HG02678 (cell line): ENCODE measurements around the gene VPS11.
"Not testable (repeated sequence)": the region's sequence is repeated elsewhere in the genome, so short reads cannot be mapped to it uniquely, and the experiment has no call there.

Source experiments
- ATAC-seq: cut with Tn5 transposase; IDR thresholded peaks from one replicate; pipeline ENCODE4 v1.9.1; 2021; ENCODE audit warnings: mild to moderate bottlenecking, moderate library complexity; ENCODE audit not compliant: unreplicated experiment

Gene VPS11

DNA sequence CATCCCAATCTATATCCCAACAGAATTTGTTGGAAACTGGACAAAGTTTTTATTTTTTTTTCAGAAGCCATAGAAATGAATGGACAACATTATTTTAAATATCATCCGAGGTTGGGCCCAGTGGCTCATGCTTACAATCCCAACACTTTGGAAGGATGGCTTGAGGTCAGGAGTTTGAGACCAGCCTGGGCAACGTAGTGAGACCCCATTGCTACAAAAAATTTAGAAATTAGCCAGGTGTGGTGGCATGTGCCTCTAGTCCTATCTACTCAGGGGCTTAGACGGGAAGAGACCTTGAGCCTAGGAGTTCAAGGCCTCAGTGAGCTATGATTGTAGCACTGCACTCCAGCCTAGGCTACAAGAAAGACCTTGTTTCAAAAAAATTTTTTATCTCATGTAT is 32.8 kb upstream of the VPS11 start:
- ATAC-seq, result no peak

DNA sequence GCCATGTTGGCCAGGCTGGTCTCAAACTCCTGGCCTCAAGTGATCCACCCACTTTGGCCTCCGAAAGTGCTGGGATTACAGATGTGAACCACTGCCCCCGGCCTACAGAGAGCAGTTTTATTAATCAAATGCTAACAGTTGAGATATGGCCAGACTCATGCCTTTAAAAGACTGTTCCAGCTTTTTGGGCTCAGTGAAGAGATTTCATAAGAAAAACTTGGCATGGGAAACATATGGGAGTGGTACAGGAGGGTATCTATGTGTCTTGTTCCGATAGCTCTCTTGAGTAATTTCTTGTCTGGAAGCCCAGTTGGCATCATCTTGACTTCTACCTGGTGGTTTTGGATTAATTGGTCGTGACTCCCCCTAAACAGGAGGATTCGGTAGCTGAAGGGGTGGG is 28.7 kb upstream of the VPS11 start:
- ATAC-seq, result no peak

DNA sequence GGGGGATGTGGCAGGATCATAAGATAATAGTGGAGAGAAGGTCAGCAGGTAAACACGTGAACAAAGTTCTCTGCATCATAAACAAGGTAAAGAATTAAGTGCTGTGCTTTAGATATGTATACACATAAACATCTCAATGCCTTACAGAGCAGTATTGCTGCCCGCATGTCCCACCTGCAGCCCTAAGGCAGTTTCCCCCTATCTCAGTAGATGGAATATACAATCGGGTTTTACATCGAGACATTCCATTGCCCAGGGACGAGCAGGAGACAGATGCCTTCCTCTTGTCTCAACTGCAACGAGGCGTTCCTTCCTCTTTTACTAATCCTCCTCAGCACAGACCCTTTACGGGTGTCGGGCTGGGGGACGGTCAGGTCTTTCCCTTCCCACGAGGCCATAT is 28.1 kb upstream of the VPS11 start:
- not testable (repeated sequence) for ATAC-seq

DNA sequence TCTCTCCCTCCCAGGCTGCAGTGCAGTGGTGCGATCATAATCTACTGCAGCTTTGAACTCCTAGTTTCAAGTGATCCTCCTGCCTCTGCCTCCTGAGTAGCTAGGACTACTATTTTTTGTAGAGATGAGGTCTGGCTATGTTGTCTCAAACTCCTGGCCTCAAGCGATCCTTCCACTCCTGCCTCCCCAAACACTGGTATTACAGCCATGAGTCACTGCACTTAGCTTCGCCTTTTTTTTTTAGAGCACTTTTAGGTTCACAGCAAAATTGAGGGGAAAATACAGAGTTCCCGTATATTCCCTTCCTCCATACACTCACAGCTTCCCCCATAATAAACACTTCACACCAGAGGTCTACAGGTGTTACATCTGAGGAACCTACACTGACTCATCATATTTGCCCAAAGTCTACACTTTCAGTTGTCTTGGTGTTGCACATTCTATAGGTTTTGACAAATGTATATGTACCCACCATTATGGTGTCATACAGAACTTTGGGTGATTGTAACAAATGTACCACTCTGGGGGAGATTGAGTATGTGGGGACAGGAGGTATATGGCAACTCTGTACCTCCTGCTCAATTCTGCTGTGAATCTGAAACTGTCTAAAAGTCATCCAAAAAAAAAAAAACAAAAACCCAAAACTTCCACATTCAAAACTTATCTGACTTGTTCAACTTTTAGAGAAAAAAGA is 25.6 kb upstream of the VPS11 start:
- ATAC-seq, result no peak

DNA sequence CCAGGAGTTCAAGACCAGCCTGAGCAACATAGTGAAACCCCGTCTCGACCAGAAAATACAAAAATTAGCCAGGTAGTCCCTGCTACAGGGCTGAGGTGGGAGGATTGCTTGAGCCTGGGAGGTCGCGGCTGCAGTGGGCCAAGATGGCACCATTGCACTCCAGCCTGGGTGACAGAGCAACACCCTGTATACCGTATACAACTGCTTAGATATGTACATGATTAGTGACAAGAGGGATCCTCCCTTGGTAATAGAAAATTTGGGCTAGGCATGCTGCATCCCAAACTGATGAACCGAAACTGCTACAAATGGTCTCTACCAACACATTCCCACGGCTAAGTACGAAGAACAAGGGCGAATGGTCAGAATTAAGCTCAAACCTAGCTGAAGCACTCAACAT is 24.7 kb upstream of the VPS11 start:
- no peak for ATAC-seq

DNA sequence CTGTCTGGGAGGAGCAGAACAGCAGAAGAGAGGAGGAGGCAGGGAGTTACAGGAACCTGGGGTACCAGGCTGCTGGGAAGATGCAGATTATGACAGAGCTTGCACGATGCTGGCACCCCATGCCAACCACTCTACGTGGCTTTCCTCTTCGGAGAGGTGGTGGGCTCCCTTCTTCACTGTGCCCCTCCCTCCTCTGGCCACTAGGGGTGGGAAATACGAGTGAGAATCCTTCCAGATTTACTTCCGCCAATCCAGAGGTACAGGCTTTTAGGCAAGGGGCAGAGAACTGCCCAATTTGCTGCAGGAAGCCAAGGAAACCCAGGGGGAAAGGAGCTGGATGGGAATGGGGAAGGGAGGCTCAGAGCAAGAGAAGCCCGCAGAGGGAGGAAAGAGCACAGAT is 22.9 kb upstream of the VPS11 start:
- ATAC-seq, result no peak

DNA sequence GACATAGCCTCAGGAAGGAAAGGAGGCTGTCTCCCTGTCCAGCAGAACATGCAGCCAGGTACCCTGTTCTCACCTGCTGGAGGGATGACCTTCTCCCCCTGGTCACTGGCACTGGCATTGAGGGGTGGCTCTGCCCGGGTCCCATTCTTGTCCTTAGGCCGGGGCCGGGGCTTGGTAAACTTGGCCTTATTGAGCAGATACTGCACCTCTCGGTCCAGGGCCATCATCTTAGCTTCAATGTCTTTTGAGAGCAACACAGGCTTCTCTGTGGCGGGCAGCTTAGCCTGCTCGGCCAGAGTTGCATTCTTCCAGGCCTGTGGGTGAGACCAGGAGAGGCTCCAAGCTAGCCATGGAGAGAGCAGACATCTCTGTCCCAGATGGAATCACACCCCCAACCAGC is 21.1 kb upstream of the VPS11 start:
- no peak for ATAC-seq

DNA sequence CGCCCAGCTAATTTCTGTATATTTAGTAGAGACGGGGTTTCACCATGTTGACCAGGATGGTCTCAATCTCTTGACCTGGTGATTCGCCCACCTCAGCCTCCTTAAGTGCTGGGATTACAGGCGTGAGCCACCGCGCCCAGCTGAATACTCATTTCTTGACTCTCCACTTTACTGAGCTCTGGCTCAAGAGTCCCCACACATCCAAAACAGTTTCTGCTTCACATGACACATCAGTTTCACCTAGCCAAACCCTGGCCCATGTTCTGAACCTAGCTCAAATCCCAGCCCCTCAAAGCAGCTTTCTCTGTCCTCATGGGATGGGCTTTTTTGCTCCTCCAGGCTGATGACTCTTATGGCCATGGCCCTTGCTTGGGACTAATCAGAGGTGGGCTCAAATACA is 20.4 kb upstream of the VPS11 start:
- ATAC-seq, result no peak

DNA sequence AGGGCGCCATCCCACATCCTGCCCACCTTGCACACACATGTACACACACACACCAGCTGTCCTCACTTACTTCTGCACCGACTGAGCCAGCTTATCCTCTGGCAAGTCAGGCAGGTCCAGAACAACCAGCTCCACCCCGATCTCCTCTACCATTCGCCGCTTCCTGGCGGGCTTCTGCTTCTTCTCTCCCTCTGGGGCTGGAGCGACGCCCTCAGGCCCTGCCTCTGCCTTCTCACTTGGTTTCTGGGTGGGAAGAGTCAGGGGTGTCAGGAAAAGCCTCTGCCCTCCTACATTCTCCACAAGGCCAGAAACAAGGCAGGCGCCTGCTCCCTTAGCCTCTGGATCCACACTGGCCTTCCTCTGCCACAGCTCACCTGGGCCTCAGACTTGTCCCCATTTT is 19.0 kb upstream of the VPS11 start:
- ATAC-seq, result no peak

DNA sequence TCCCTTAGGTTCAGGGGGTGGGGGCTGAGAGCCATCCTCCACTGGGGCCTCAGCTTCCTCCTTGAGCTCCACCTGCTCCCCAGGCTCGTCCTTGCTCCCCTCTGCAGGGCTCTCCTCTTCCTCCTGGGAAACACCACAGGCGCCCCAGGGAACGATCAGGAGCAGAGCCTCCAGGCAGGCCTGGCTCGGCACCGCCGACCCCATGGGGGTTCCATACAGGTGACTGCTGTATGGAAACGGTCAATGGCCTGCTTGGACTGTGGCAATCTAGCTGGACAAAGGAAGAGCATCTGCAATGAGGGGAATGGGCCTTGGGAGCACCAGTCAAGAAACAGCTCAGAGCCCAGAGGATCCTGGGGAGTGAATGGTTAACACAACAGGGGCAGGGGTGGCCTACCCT is 18.5 kb upstream of the VPS11 start:
- ATAC-seq, result no peak

DNA sequence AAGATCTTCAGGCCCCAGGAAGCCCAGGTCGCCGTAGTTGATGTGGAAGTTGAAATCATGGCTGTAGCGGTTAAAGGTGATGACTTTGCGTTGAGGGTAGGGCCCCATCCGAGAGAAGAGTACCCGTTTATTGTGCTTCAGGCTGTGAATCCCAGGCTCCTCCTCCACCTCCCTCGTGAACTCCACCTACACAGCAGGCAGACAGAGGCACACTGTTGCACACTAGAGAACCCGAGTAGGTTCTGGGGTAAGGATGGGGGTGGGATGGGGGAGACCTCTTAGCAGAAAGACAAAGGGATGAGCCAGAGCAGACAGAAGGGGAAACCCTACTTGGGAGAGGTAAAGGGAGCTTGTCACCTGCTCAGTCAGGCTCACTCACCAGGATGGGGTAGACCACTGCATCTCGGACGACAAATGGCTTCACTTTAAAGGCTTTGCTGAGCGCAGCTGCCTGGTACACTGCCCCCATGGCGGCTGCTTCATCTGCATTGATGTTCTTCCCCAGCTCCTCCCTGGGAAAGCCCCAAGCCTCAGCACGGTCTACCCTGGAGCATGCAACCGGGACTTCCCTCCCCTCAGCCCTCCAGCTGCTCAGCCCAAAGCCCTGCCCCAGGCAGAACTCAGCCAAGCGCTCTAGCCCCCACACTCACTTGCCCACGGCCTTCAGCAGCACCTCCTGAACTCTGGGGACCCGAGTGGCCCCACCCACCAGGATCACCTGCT is 16.0 kb upstream of the VPS11 start:
- peak; percentile 65 for ATAC-seq

DNA sequence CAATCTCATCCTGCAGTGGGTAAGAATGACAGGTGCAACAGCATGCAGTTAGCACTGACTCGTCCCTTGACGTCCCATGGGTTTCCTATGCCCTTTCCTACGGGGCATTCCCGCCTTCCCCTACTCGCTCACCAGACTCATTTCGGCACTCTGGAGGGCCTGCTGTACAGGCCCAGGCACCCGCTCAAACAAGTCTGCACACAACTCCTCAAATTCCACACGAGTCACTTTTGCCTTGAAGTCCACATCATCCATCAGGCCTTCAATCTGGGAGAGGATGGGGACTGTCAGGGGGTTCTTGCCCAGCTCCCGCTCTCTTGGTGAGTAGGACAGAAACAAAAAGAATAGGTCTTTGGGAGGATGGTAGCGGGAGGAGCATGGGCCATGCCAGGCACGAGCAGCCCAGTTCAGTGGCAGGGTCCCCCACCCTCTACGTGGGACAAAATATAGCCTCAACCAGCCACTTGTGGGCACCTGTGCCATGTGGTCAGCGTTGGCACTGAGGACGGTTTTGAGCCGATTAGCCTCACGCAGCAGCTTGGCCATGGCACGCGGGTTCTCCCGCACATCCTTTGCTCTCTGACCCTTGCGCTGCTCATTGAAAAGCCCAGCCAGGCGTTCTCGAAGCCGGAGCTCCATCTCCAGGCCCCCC is 15.3 kb upstream of the VPS11 start:
- no peak for ATAC-seq

DNA sequence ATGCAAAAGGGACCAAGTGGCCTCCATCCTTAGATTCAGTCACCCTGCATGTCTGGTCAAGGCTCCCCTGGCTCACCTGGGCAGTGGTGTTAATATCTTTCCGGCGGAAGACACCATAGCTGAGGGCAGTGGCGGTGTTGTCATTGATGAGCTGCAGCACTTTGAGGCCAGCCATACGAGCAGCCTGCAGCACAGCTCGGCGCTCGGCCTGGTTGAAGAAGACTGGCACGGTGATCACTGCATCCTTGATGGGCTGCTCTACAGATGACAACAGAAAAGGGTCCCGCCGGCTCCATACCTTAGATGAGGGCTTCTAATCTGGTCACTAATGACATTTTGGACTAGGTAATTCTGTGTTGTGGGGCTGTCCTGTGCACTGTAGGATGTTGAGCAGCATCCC is 13.2 kb upstream of the VPS11 start:
- no peak for ATAC-seq

DNA sequence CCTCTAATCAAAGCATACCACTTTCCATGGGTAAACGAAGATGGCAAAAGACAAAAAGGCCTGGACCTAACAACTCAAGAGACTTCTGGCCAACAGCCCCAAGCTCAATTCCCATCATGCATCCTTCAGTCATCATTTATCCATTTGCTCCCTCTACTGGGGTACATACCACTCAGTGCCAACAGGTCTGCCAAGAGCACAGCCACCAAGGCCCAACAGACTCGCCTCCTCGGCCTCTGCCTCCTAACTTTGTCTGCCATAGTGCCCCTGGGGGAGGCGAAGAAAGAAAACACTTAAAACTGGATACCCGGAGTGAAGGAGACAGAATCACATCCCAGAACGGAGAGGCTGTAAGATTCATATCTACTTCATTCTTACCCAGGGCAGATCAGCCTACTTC is 11.7 kb upstream of the VPS11 start:
- ATAC-seq, result no peak

DNA sequence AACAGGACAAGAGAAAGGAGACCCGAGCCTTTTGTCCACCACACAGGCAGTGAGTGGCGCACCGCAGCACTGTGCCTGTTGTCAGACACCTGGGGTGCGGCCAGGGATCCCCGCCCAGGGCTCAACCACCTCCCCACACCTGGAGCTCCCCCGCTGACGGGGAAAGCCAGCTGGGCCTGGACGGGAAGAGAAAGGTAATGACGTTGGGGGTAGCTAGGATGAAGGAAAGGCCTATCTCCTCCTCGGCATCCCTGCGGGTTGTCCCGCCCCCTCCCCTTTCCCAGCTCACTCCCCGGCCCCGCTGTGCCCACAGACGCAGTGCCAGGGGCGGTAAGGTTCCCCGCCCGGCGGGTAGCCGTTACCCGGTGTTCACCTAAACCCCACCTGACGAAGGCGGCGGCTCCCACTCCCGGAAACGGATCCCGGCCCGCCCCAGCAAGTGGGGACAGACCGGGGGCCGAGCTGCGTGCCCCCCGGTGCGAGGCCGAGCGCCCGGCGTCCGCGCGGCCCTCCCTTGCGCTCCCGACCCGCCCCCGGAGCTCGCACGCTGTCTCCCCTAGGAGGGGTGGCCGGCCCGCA is 11.1 kb upstream of the VPS11 start:
- ATAC-seq, result peak; percentile 5

DNA sequence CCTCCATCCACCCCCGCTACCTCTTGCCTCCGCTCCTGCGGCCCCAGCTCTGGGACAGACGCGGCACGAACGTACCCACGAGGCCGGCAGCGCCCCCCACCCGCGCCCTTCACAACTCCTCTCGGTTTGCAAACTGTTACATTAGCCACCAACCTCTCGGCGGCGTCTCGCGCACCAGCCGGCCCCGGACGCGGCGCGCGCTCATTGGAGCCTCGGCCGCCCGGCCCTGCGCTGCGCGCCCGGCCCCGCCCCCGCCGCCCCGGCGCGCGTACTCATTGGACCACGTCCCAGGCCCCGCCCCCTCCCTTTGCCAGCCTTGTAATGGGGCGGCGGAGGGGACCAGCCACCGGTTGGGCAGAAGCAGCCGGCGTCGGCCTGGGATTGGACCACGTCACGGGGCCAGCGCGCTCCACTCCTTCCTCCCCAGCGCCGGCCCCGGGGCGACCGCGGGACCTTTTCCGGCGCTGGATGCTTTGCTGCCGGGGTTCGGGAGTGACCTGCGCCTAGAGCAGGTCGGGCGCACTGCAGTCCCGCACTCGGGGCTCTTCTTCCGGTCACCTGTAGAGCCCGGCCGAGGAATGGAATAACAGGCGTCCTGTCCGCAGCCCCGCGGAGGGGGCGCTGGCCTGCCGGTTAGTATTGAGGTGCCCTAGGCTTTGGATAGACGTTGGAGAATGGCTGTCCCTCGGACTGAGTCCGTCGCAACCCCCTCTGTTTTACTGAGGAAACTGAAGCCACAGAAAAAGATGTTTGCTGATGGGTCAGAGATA is 10.4 kb upstream of the VPS11 start, which contains the start of gene HYOU1:
HYOU1 (minus strand) TSS at position 206 of the 770 bp plus-strand sequence. CDS start 1,045 bp downstream, outside the sequence.
- peak; percentile 94 for ATAC-seq

DNA sequence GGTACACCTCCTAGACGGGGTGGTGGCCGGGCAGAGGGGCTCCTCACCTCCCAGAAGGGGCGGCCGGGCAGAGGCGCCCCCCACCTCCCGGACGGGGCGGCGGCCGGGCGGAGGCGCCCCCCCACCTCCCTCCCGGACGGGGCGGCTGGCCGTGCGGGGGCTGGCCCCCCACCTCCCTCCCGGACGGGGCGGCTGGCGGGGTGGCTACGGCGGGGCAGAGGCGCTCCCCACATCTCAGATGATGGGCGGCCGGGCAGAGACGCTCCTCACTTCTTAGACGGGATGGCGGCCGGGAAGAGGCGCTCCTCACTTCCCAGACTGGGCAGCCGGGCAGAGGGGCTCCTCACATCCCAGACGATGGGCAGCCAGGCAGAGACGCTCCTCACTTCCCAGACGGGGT is 8.5 kb upstream of the VPS11 start:
- ATAC-seq, result not testable (repeated sequence)

DNA sequence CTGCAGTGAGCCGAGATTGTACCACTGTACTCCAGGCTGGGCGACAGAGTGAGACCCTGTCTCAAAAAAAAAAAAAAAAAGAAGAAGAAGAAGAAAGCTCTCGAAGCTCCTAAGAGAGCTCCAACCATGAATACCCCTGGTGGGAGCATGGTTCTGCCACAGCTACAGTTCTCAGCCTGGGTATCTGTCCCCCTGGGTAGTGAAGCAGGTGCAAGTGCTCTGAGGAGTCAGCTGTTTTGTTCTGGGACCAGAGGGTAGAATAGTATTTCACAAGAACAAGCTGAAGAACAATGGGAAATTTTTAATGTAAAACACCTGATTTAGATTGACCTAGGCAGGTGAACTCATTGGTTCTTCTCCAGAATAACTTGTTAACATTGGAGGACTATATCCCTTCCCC is 6.4 kb upstream of the VPS11 start:
- no peak for ATAC-seq

DNA sequence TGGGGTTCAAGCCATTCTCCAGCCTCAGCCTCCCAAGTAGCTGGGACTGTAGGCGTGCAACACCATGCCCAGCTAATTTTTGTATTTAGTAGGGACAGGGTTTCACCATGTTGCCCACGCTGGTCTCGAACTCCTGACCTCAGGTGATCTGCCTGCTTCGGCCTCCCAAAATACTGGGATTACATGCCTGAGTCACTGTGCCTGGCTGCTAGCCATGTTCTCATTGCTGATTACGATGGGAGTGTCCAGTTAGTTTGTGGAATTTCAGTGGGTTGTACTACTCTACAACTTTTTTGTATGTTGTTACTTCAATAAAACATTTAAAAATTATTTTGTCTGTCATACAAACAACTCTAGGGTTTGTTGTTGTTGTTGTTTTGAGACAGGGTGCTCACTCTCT is 4.8 kb upstream of the VPS11 start:
- ATAC-seq, result no peak

DNA sequence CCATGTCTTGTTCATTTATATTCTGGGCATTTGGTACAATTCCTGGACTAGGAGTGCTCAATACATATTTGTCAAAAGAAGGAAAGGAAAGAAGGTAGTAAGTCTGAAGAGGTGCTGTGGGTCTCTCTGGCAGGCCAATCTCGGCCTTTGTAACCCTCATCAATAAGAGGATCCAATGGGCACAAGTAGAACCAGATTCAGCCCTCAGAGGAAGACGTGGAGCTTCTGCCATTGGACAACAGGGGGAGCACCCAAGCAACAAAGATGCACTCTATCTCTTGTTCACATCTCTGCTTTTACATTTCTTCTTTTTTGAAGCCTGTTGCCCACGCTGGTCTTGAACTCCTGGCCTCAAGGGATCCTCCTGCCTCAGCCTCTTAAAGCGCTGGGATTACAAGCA is 2.2 kb upstream of the VPS11 start:
- no peak for ATAC-seq

DNA sequence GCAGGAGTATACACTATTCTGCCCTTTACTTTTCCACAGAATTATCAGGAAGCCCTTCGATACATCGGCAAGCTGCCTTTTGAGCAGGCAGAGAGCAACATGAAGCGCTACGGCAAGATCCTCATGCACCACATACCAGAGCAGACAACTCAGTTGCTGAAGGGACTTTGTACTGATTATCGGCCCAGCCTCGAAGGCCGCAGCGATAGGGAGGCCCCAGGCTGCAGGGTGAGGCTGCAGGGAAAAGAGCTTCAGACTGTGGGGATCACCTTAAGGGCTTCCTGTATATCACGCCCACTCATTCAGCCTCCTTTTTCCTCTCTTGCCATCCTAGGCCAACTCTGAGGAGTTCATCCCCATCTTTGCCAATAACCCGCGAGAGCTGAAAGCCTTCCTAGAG is 10.2 kb downstream of the VPS11 start:
- no peak for ATAC-seq
